HG02798 (cell line): ENCODE results near the gene DNAI2.
A peak's percentile ranks its signal among the peaks of the same experiment; 100 is the strongest.

Experiments
- ATAC-seq: cut with Tn5 transposase; IDR thresholded peaks from one replicate; pipeline ENCODE4 v1.9.1; 2021; ENCODE audit warnings: mild to moderate bottlenecking; ENCODE audit not compliant: unreplicated experiment, poor library complexity

DNAI2 gene

DNA sequence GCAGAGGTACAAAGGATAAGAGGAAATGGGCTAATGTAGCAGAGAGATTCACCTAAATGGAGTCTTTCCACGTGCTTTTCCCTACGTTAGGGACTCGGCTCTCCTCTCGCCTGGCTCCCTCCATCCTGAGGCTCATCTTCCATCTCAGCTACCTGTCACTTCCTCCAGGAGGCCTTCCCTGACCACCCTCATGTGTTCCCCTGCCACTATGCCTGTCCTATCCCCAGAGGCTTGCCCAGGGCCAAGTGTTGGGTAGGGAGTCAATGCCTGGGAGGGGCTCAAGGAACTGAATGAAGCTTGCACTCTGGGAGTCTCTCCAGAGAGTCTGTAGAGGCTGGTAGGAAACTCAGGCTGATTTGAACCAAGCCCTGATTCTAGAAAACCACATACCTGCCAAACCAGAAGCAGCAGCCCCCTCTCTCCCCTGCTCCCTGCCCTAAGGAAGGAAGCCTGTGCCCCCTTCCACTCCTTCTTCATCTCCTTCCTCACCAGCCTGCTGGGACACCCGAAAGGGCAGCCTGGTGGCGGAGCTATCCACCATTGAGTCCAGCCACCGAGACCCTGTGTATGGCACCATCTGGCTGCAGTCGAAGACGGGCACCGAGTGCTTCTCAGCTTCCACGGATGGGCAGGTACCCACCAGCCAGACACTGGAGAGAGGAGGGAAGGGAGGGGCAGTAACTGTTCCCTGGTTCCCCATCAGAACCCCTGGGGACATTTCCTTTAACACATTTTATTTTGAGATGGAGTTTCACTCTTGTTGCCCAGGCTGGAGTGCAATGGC, 25.4 kb downstream of the DNAI2 start:
- no peak for ATAC-seq

DNA sequence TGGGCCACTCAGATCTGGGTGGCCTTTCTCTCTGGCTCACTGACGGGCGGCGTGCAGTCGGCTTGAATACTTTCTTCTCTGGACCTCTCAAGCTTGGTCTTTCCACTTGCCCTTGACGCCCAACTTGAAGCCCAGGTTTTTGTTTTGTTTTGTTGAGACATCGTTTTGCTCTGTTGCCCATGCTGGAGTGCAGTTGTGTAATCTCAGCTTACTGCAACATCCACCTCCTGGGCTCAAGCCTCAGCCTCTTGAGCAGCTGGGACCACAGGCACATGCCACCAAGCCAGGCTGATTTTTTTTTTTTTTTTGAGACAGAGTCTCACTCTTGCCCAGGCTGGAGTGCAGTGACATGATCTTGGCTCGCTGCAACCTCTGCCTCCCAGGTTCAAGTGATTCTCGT, 29.3 kb downstream of the DNAI2 start:
- ATAC-seq: no peak

DNA sequence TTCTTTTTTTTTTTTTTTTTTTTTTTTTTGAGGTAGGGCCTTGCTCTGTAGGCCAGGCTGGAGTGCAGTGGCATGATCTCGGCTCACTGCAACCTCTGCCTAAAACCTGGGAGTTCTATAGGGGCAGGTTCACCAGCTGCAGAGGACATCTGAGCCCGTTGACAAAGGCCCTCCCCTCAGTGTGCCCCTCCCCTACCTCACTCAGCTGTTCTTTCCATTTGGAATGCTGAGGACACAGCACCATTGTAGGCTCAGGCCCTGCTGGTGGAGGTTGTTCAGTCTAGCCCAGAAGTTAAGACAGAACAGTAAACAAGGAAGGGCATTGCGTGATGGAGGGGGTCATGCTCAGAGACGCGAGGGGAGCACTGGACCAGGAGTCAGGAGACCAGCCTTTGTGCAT, 30.1 kb downstream of the DNAI2 start:
- no peak for ATAC-seq

DNA sequence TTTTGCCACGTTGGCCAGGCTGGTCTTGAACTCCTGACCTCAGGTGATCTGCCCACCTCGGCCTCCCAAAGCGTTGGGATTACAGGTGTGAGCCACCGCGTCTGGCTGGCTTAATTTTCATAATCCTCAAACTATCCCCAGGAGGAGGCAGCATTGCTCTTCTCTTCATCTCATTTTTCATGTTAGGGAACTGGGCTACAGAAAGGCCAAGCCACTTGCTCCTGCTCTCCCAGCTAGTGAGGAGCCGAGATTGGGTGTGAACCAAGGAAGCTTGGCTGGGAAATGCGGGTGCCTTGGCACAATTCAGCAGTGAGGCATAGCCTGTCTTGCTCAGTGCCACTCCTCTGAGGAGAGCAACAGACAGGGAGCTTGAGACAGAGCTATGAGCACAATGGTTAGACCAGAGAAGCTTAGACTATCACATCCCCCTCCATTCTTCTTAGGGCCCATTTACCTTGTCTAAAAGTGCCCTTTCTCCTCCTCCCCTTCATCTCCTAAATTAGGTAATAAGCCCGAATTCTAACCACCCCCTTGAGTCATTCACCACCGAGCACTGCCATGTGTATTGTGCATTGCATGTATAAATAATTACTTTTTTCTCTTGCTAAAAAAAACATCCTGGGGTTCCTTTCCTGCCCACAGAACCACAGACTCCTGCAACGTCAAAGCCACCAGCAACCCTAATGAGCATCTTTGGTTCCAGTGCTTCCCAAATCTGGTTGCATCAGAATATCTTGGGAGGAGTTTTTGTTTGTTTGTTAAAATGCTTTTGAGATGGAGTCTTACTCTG, 32.0 kb downstream of the DNAI2 start:
- ATAC-seq: no peak

DNA sequence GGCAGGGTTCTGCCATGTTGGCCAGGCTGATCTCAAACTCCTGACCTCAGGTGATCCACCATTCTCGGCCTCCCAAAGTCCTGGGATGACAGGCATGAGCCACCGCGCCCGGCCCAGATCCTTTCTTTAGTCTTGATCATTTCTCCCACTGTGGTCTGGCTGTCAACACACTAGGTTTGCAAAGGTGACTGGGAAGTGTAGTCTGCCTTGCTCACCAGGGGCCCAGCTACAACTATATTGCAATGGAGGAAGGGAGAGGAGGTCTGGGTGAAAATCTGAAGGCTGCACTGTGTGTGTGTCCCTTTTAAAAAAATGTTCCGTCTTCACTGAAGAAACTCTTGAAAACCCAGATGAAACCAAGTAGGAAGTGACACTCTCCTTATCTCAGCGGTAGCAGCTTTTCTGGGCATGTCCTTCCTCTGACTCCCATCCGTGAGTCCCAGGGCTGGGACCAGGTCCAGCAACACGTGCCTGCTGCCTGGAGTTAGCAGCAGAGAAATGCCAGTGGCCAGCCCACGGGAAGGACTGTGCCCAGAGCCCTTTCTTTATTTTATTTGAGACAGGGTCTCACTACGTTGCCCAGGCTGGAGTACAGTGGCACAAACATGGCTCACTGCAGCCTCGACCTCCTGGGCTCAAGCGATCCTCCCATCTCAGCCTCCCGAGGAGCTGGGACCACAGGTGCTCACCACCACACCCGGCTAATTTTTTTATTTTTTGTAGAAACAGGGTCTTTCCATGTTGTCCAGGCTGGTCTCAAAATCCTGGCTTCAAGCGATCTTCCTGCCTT, 34.1 kb downstream of the DNAI2 start:
- ATAC-seq: no peak

DNA sequence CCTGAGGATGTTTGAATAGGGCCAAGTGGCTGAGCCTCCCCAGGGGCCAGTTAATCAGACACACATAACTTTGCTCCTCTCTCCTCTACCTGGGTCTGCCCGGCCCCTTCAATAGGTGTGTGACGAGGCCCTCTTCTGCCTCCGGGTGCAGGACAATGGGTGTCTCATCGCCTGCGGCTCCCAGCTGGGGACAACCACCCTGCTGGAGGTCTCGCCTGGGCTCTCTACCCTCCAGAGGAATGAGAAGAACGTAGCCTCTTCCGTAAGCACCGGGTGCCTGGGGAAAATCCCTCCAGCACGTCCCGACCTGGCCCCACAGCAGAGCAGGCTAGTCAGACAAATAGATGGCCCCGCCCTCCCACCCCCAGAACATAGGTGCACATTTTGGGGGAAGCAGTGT, 35.9 kb downstream of the DNAI2 start:
- no peak for ATAC-seq

DNA sequence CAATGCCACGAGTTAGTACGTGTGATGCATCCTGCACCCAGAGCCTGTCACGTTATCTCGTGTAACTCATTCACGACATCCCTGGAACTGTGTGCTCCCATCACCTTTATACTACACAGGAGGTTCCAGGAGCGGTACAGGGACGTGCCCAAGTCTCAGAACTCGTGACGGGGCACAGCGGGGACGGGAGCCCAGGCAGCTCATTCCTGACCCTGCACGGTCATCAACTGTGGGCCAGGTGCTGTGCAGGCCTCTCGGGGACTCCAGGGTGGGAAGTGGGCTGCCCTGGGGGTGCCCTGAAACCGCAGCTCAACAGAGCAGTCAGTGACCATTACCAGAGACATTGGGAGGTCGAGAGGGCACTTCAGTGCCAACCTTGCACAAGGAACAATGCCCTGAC, 40.8 kb downstream of the DNAI2 start:
- ATAC-seq: no peak

DNA sequence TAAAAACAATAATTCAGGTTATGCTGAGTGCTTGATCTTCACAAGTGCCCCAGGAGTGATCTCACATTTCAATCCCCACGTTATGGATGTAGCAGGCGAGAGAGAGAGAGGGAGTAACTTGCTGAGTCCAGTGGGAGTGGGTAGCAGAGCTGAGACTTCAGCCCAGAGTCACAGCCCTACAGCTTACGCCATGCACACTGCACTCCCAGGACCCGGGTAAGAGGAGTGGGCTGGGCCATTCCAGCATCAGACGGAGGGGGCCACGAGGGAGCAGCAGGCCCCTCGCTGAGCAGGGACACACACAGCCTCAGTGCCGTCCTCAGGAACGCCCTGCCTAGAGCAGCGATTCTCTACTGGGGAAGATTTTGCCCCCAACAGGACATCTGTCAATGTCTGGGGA, 42.2 kb downstream of the DNAI2 start:
- ATAC-seq: no peak

DNA sequence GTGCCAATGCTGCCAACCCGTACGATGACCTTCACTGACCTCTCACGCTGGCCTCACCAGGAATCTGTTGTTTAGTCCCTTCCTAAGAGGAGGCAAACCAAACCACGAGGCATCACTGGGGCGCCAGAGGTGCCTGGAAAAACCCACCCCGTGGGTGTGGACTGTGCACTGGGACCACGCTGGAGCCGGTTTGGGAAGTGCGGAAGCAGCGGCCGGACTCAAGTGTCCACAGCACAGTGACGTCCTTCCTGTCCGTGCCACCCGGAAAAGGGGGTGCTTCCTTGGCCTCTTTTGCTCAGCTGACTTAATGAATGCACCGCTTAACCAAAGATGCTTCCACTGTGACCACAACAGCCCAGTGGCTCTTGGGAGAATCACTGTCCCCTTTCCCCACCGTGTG, 43.0 kb downstream of the DNAI2 start:
- no peak for ATAC-seq

DNA sequence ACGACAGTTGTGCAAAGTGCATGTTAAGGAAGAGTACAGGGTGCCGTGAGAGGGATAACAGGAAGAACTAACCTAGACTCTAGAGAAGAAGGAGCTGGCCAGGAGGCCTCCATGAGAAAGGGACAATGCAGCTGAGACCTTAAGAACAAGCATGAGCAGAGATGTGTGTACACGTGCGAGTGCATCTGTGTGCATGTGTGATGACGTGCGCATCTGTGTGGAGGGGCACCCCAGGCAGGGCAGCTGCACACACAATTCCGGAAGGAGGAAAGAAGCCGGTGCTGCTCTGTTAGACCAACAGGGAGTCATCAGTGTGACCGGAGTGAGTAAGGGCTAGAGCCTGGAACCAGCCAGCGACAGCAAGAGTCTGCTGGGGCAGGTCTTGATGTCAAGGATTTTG, 44.4 kb downstream of the DNAI2 start:
- ATAC-seq: no peak

DNA sequence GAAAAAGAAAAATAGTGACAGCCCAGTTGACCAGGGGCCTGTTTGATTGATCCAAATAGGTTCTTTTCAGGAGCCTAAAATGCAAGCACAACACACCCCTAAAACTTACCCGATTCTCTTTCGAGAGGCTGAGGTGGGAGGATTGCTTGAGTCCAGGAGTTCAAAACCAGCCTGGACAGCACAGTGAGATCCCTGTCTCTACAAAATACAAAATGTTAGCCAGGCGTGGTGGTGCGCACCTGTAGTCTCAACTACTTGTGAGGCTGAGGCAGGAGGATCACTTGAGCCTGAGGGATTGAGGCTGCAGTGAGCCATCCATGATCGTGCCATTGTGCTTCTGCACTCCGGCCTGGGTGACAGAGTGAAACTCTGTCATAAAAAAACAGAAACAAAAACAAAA, 50.5 kb downstream of the DNAI2 start:
- no peak for ATAC-seq

DNA sequence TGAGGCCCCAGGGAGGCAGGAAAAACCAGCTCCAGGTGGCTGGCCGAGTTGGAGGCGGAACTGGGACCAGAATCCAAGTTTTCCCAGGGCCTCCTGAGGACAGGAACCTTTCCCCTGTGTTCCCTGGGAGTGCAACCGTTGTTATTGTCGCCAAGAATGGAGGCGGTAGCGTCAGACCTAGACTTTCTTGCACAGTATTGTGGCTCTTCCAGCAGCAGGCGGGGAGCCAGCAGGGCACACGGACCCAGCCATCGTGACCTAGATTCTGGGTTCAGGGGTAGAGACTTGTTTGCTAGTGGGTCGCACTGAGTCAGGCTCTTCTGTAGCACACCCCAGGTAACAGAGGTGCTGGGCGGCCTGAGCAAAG, 51.3 kb downstream of the DNAI2 start:
- no peak for ATAC-seq

DNA sequence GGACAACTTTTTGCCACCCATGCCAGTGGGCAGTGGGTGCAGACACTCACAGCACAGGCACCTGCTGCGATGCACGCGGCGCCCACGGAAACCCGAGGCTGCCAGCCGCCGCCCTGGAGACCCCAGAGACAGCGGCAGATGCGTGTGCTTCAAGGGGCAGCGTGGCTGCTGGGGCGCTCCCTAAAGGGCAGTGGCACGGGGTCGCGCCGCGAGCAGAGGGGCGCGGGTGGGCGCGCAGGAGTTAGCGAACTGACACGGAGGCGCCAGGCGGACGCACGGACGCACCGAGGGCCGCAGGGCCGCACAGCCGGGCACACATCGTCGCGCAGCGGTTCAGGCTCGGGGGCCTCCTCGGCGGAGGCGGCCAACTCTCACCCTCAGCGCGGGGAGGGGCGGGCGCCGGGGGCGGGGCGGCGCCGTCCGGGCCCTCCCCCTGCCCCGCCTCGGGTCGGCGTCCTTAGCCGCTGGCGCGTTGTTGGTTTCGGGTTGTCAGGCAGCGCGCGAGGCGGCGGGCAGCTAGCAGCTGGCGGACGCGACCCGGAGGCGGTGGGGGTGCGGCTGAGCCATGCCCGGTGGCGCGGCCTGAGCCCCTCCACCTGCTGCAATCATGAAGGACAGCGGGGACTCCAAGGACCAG, 51.8 kb downstream of the DNAI2 start, which contains the start of gene KIF19:
TSS of gene KIF19 (plus strand) at position 484 of the 637 bp plus-strand sequence. CDS start at position 608, 124 bp downstream.
- peak; percentile 67 for ATAC-seq

DNA sequence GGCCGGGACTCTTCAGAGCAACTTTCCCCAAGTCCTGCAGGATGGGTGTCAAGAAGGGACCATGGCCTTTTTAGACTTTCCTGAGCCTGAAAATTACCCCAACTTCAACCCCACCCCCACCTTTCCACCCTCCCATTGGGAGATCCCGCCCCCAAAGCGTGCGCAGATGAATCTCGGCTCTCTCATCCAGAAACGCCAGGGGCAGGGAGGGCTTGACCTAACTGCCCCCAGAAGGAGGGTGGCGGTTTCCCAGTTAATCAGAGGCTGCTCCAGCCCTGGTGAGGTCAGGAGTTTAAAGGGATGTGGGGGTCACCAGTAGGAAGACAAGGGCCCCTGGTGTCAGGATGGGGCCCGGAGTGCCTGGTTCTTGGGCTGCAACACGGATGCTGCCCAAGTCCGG, 52.5 kb downstream of the DNAI2 start:
- ATAC-seq: no peak

DNA sequence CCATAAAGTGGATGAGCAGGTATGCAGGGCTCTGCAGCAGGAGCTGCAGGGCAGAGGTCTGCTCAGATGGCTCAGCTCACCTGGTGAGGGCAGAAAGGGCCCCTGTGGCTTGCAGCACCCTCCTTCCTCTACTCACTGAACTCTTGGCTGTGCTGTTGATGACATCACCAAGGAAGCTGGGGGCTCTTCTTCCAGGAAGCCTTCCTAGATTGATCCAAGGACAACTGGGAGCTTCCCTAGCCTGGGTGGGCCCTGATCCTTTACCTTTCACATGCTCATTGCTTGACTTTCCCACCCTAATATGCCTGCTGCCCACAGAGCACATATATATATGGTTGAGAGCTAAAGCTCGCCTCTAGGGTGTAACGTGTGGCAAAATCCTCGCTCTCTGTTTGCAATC, 54.5 kb downstream of the DNAI2 start:
- ATAC-seq: no peak

DNA sequence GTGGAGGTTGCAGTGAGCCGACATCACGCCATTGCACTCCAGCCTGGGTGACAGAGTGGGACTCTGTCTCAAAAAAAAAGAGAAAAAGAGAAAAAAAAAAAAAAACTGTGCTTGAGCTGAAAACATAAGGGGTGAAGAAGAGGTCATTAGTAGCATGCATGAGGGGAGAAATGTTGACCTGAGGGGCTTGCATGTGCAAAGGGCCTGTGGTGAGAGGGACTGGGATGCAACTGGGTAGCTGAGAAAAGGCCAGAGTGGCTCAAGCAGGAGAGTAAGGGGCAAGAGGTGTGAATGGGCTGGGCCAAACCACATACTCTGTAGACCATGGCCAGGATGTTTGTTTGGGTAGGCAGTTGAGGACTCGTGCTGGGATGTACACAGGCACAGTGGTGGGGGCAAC, 55.3 kb downstream of the DNAI2 start:
- no peak for ATAC-seq

DNA sequence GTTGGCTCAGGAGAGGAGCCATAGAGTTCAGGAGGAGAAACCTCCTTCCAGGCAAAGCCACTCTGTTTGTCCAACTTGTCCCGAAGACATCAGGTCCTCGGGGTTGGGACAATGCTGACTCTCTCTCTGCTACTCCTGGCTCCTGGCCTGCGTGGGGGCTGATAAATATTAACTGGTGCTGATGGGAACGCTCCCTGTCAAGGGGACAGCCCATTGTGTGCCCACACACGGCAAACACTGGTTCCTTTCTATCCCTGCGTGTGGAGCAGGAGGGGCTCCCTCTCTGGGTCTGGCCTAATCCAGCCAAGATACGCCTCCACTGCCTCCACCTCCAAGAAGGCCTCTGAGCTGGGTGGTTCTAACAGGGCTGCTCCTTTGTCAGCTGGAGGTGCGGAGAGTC, 56.4 kb downstream of the DNAI2 start:
- ATAC-seq: no peak

DNA sequence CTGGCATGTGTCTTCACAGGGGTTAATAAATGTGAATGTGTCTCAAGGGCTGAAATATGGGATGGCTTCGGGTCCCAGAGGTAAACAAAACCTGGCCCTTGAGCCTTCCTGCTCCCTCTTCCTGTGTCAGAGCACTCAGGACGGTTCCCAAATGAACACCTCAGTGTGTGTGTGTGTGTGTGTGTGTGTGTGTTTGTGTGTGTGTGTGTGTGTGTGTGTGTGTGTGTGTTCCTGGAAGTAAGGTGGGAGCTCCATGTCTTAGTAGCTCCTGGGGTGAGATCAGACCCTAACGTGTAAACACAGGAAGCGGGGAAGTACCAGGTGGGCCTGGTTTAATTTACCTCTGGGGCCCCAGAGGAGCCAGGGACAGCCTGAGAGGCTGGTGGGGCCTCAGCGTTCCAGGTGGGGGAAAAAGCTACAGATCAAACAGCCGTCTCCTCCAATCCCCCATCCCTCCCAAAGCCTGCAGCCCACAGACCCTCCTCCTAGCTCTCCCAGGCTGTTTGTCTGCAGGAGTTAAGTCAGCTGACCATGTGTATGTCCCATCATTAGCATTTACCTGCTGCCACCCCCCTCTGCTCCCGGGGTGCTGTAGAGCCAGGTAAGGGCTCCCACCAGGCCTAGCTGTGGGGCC, 58.1 kb downstream of the DNAI2 start:
- no peak for ATAC-seq

DNA sequence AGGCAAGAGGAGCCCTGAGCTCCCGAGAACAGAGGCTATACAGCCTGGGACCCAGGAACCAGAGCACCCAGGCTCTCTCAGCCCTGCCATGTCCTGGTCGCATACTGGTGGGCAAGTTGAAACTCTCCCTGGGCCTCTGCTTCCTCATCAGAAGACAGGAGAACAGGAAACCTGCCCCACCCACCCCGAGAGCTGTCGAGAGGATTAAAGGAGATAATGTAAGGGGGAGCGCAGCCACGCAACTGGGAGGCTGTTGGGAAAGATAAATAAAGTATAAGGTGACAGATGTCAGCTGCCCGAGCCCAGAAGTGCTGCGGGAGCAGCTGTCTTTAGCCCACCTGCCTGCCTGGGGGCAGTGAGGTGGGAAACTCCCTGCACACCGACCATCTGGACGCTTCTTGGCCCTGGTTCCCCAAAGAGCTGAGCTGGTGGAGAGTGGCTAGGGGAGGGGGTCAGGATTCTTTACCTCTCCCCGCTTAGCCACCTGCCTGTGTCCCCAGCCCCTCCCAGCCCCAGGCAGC, 58.8 kb downstream of the DNAI2 start:
- ATAC-seq: no peak
